WTC11 (cell line): Measurements from ENCODE around the gene CNTNAP2. TPM values are rescaled to one million over a fixed set of nuclear protein-coding genes. Genes with fewer than 3 reads are reported as not detected.

ENCODE experiments used
- ATAC-seq: fragments of 200-7000 bp; cut with Tn5 transposase; 2 replicates; pipeline ENCODE4 v1.10.0; 2021; ENCODE audit warnings: mild to moderate bottlenecking, moderate library complexity
- CTCF ChIA-PET: fragments of 300-600 bp; sonication (Branson Sonifier 250); formaldehyde crosslinking; loops from one replicate; lab custom pipeline; 2021; ENCODE audit warnings: antibody characterized with exemption; lab: Charles Lee
- POLR2A ChIA-PET: fragments of 350-600 bp; sonication (Branson Sonifier 250); formaldehyde crosslinking; loops from one replicate; lab custom pipeline; 2021; ENCODE audit warnings: antibody characterized with exemption; lab: Charles Lee
- DNase-seq: peaks from one replicate; pipeline ENCODE4 v3.0.0; 2021; ENCODE audit warnings: low spot score
- H3K27ac Mint-ChIP-seq: 2 replicates; pipeline ENCODE4 v1.8.0; 2021; ENCODE audit warnings: mixed read lengths
- H3K27me3 Mint-ChIP-seq: 2 replicates; pipeline ENCODE4 v1.8.0; 2021; ENCODE audit warnings: low read depth, mild to moderate bottlenecking, moderate library complexity, mixed read lengths
- H3K36me3 Mint-ChIP-seq: 2 replicates; pipeline ENCODE4 v1.8.0; 2021; ENCODE audit warnings: mixed read lengths
- H3K4me1 Mint-ChIP-seq: 2 replicates; pipeline ENCODE4 v1.8.0; 2022; ENCODE audit warnings: mixed read lengths
- H3K4me3 Mint-ChIP-seq: 2 replicates; pipeline ENCODE4 v1.8.0; 2021; ENCODE audit warnings: mild to moderate bottlenecking, moderate library complexity, mixed read lengths
- H3K9me3 Mint-ChIP-seq: 2 replicates; pipeline ENCODE4 v1.8.0; 2021; ENCODE audit warnings: mixed read lengths
- CBFB ChIP-seq: sonication (generic); formaldehyde crosslinking; IDR thresholded peaks from 2 replicates; pipeline ENCODE4 v1.8.1; 2022; ENCODE audit warnings: mild to moderate bottlenecking, low read depth, missing genetic modification reagents
- CDX4 ChIP-seq: fragments of 250-450 bp; sonication (Bioruptor Pico); IDR thresholded peaks from 2 replicates; pipeline ENCODE4 v1.9.0; 2021; ENCODE audit warnings: moderate library complexity, mild to moderate bottlenecking, inconsistent platforms, borderline replicate concordance
- CREB1 ChIP-seq: sonication (generic); formaldehyde crosslinking; IDR thresholded peaks from 2 replicates; pipeline ENCODE4 v1.8.0; 2023; ENCODE audit warnings: mild to moderate bottlenecking, missing genetic modification reagents
- CREM ChIP-seq: sonication (generic); formaldehyde crosslinking; IDR thresholded peaks from 2 replicates; pipeline ENCODE4 v1.8.1; 2022; ENCODE audit warnings: mild to moderate bottlenecking, missing genetic modification reagents, moderate library complexity
- E2F4 ChIP-seq: sonication (generic); formaldehyde crosslinking; IDR thresholded peaks from 2 replicates; pipeline ENCODE4 v1.8.1; 2022; ENCODE audit warnings: low read depth, mild to moderate bottlenecking, moderate library complexity, missing genetic modification reagents, borderline replicate concordance
- GTF2I ChIP-seq: fragments of 250-450 bp; sonication (Bioruptor Pico); conservative IDR thresholded peaks from 2 replicates; pipeline ENCODE4 v1.4.0; 2021; ENCODE audit warnings: mild to moderate bottlenecking
- JAZF1 ChIP-seq: fragments of 250-450 bp; sonication (Bioruptor Pico); IDR thresholded peaks from 2 replicates; pipeline ENCODE4 v1.9.0; 2021; ENCODE audit warnings: moderate library complexity, mild to moderate bottlenecking, inconsistent platforms
- KAT7 ChIP-seq: sonication (generic); formaldehyde crosslinking; IDR thresholded peaks from 2 replicates; pipeline ENCODE4 v1.8.1; 2023; ENCODE audit warnings: missing genetic modification reagents, mild to moderate bottlenecking, borderline replicate concordance
- NR2C2 ChIP-seq: sonication (generic); formaldehyde crosslinking; IDR thresholded peaks from 2 replicates; pipeline ENCODE4 v1.8.0; 2022; ENCODE audit warnings: mild to moderate bottlenecking, missing genetic modification reagents
- NR3C1 ChIP-seq: sonication (generic); formaldehyde crosslinking; conservative IDR thresholded peaks from 2 replicates; pipeline ENCODE4 v1.8.1; 2023; ENCODE audit warnings: low read depth, mild to moderate bottlenecking, missing genetic modification reagents
- PRRX2 ChIP-seq: fragments of 250-450 bp; sonication (Bioruptor Pico); IDR thresholded peaks from 2 replicates; pipeline ENCODE4 v1.8.0; 2021; ENCODE audit warnings: mild to moderate bottlenecking
- ZBTB21 ChIP-seq: sonication (generic); formaldehyde crosslinking; IDR thresholded peaks from 2 replicates; pipeline ENCODE4 v1.8.1; 2023; ENCODE audit warnings: mild to moderate bottlenecking, missing genetic modification reagents, borderline replicate concordance
- ZNF396 ChIP-seq: fragments of 250-450 bp; sonication (Bioruptor Pico); IDR thresholded peaks from 2 replicates; pipeline ENCODE4 v1.8.0; 2021; ENCODE audit warnings: mild to moderate bottlenecking, moderate library complexity, borderline replicate concordance
- ZNF423 ChIP-seq: fragments of 250-450 bp; sonication (Bioruptor Pico); IDR thresholded peaks from 2 replicates; pipeline ENCODE4 v2.1.2; 2022; ENCODE audit warnings: mild to moderate bottlenecking, moderate library complexity
- total RNA-seq: library from RNA; stranded (reverse); gene quantifications from 3 replicates; pipeline ENCODE4 v1.2.3, GENCODE V29; 2021
- TF ChIP-seq, protein P1 (sequence below): sonication (generic); formaldehyde crosslinking; IDR thresholded peaks from 2 replicates; pipeline ENCODE4 v1.8.0; 2023; ENCODE audit warnings: mild to moderate bottlenecking, missing genetic modification reagents
- TF ChIP-seq, protein P2 (sequence below): fragments of 250-450 bp; sonication (Bioruptor Pico); IDR thresholded peaks from 2 replicates; pipeline ENCODE4 v1.9.0; 2021; ENCODE audit warnings: mild to moderate bottlenecking
- TF ChIP-seq, protein P3 (sequence below): sonication (generic); formaldehyde crosslinking; IDR thresholded peaks from 2 replicates; pipeline ENCODE4 v1.8.1; 2022; ENCODE audit warnings: mild to moderate bottlenecking, moderate library complexity, missing genetic modification reagents
- TF ChIP-seq, protein P4 (sequence below): sonication (generic); formaldehyde crosslinking; IDR thresholded peaks from 2 replicates; pipeline ENCODE4 v1.8.0; 2022; ENCODE audit warnings: mild to moderate bottlenecking, missing genetic modification reagents
- TF ChIP-seq, protein P5 (sequence below): sonication (generic); formaldehyde crosslinking; IDR thresholded peaks from 2 replicates; pipeline ENCODE4 v1.8.0; 2022; ENCODE audit warnings: mild to moderate bottlenecking, missing genetic modification reagents

Gene CNTNAP2
- total RNA-seq, 1 experiment from 2014 or later = 63.8 TPM

GRCh38 chr7:146656988-146657387 lies 540.4 kb downstream of the CNTNAP2 start:
- no peak overlapping the region for H3K4me3 Mint-ChIP-seq
- DNase-seq (no peak), ATAC-seq (no peak)
- H3K4me1 Mint-ChIP-seq = peaks cover 7% of the 10 kb centered on the region
- H3K27ac Mint-ChIP-seq = no peak overlapping the region
- no peaks in the 10 kb centered on the region for H3K9me3 Mint-ChIP-seq
- no peaks in the 10 kb centered on the region for H3K36me3 Mint-ChIP-seq
- TF ChIP-seq, protein P1, sequence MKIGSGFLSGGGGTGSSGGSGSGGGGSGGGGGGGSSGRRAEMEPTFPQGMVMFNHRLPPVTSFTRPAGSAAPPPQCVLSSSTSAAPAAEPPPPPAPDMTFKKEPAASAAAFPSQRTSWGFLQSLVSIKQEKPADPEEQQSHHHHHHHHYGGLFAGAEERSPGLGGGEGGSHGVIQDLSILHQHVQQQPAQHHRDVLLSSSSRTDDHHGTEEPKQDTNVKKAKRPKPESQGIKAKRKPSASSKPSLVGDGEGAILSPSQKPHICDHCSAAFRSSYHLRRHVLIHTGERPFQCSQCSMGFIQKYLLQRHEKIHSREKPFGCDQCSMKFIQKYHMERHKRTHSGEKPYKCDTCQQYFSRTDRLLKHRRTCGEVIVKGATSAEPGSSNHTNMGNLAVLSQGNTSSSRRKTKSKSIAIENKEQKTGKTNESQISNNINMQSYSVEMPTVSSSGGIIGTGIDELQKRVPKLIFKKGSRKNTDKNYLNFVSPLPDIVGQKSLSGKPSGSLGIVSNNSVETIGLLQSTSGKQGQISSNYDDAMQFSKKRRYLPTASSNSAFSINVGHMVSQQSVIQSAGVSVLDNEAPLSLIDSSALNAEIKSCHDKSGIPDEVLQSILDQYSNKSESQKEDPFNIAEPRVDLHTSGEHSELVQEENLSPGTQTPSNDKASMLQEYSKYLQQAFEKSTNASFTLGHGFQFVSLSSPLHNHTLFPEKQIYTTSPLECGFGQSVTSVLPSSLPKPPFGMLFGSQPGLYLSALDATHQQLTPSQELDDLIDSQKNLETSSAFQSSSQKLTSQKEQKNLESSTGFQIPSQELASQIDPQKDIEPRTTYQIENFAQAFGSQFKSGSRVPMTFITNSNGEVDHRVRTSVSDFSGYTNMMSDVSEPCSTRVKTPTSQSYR (CRISPR knock-in tag) = no peak
- no peak for TF ChIP-seq CBFB (CRISPR knock-in tag)
- TF ChIP-seq, all 79 proteins: peak for 0
- POLR2A ChIA-PET = no interaction called here
- CTCF ChIA-PET = interaction anchor here (1.0 to 1.6 kb wide), 2 partner anchors 115 to 304 kb away, joined by 6 to 7 read pairs; no protein-coding TSS in a partner anchor
- no peaks in the 10 kb centered on the region for H3K27me3 Mint-ChIP-seq

DNA sequence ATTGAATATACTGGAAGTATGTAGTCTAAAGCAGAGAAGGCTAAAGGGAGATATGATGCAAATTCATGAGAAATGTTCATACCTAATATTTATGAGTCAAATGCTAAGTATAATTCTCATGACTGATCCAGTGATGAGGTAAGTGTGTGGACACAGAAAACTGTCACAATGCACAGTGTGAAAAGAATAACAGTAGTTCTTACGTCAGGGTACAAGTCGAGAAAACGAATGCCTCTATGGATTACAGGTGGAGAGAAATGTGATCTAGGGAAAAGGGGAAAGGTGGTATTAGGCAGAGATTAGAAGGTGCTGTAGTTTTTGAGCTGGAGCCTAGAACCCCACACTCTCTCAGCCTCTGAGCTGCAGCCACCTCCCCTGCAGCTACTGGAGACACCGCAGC lies 542.0 kb downstream of the CNTNAP2 start:
- Mint-ChIP-seq H3K27ac (no peak overlapping the region), H3K4me1 (peaks cover 5% of the 10 kb centered on the region), H3K27me3 (no peaks in the 10 kb centered on the region), H3K36me3 (no peaks in the 10 kb centered on the region), H3K4me3 (no peak overlapping the region), H3K9me3 (no peaks in the 10 kb centered on the region)
- no peak for DNase-seq
- TF ChIP-seq ZBTB21 (no peak), JAZF1 (CRISPR knock-in tag) (no peak), ZNF396 (no peak), KAT7 (no peak), NR3C1 (CRISPR knock-in tag) (no peak), ZNF423 (CRISPR knock-in tag) (no peak), CBFB (CRISPR knock-in tag) (no peak), CREB1 (CRISPR knock-in tag) (no peak), E2F4 (CRISPR knock-in tag) (no peak), GTF2I (no peak), CDX4 (CRISPR knock-in tag) (no peak), PRRX2 (CRISPR knock-in tag) (no peak)
- TF ChIP-seq, protein P2, sequence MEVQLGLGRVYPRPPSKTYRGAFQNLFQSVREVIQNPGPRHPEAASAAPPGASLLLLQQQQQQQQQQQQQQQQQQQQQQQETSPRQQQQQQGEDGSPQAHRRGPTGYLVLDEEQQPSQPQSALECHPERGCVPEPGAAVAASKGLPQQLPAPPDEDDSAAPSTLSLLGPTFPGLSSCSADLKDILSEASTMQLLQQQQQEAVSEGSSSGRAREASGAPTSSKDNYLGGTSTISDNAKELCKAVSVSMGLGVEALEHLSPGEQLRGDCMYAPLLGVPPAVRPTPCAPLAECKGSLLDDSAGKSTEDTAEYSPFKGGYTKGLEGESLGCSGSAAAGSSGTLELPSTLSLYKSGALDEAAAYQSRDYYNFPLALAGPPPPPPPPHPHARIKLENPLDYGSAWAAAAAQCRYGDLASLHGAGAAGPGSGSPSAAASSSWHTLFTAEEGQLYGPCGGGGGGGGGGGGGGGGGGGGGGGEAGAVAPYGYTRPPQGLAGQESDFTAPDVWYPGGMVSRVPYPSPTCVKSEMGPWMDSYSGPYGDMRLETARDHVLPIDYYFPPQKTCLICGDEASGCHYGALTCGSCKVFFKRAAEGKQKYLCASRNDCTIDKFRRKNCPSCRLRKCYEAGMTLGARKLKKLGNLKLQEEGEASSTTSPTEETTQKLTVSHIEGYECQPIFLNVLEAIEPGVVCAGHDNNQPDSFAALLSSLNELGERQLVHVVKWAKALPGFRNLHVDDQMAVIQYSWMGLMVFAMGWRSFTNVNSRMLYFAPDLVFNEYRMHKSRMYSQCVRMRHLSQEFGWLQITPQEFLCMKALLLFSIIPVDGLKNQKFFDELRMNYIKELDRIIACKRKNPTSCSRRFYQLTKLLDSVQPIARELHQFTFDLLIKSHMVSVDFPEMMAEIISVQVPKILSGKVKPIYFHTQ (CRISPR knock-in tag) = no peak
- TF ChIP-seq, protein P3, sequence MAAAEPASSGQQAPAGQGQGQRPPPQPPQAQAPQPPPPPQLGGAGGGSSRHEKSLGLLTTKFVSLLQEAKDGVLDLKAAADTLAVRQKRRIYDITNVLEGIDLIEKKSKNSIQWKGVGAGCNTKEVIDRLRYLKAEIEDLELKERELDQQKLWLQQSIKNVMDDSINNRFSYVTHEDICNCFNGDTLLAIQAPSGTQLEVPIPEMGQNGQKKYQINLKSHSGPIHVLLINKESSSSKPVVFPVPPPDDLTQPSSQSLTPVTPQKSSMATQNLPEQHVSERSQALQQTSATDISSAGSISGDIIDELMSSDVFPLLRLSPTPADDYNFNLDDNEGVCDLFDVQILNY (CRISPR knock-in tag) = no peak
- POLR2A ChIA-PET = no interaction called here
- CTCF ChIA-PET = no interaction called here
- ATAC-seq = no peak

DNA sequence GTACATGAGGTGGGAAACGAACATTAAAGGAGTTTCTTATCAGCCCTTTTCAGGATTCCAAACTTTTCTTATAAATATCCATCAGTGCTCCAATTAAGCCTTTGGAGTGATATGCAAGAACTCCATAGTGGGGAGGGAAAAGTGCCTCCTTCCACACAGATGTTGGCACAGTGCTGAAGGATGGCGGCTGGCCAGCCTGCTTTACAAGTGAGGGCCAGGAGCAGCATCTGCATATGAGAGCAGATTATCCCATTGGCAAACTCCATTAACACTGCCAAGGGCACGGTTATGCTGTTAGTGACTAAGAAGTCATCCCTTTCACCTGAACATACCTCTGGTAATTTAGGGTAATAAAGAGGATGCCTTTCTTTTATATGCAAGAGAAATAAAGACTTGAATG lies 543.1 kb downstream of the CNTNAP2 start:
- Mint-ChIP-seq H3K4me3 (no peak overlapping the region), H3K9me3 (no peaks in the 10 kb centered on the region), H3K27ac (no peak overlapping the region), H3K36me3 (no peaks in the 10 kb centered on the region), H3K4me1 (no peaks in the 10 kb centered on the region), H3K27me3 (no peaks in the 10 kb centered on the region)
- TF ChIP-seq NR2C2 (CRISPR knock-in tag) (no peak), CREM (no peak)
- TF ChIP-seq, protein P4, sequence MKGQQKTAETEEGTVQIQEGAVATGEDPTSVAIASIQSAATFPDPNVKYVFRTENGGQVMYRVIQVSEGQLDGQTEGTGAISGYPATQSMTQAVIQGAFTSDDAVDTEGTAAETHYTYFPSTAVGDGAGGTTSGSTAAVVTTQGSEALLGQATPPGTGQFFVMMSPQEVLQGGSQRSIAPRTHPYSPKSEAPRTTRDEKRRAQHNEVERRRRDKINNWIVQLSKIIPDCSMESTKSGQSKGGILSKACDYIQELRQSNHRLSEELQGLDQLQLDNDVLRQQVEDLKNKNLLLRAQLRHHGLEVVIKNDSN = no peak
- TF ChIP-seq, protein P5, sequence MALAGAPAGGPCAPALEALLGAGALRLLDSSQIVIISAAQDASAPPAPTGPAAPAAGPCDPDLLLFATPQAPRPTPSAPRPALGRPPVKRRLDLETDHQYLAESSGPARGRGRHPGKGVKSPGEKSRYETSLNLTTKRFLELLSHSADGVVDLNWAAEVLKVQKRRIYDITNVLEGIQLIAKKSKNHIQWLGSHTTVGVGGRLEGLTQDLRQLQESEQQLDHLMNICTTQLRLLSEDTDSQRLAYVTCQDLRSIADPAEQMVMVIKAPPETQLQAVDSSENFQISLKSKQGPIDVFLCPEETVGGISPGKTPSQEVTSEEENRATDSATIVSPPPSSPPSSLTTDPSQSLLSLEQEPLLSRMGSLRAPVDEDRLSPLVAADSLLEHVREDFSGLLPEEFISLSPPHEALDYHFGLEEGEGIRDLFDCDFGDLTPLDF (CRISPR knock-in tag) = no peak
- ChIA-PET CTCF (no interaction called here), POLR2A (no interaction called here)
- DNase-seq (no peak), ATAC-seq (no peak)
